Right lobe of liver (tissue), 4 donors: ENCODE results near the gene SCFD2.

Experiments
- CTCF ChIP-seq, 4 donors: fragments of 200-600 bp in 3 of 4; fragments of 450-650 bp in 1 of 4; IDR thresholded peaks; one replicate each; pipeline versions ENCODE4 v1.5.1 to v1.8.0; 2016 to 2022; ENCODE audit warnings: antibody characterized with exemption in 4 of 4, mild to moderate bottlenecking in 2 of 4
- POLR2A ChIP-seq: fragments of 450-650 bp; IDR thresholded peaks from one replicate; pipeline ENCODE4 v1.6.1; 2017; ENCODE audit warnings: antibody characterized with exemption, mild to moderate bottlenecking
- donor health status: DM: no; HTN: no; CAD: no.
- donor health status: DM: no; HTN: no; CAD: no.
- donor health status: DM: no; HTN: yes; CAD: no.

DNA sequence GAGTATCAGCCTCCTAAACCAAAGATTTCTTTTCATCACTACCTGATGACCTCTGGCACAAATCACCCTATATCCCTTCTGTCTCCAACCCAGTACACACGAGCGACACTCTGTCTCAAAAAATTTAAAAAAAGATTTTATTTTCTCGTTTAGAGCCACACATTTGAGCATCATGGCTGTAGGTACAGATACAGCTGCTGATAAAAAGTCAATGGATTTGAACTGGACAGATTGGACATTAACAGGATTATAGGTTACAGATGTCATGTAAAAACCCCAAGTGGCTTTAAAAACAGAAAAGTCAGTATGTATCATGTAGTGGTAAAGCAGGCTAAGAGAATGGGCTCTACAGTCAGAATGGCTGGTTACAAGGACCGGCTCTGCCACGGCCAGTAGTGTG lies 171.1 kb downstream of the SCFD2 start:
- TF ChIP-seq CTCF (IDR thresholded peaks at IDR 0.05) (no peak), POLR2A (no peak)
